GM10847 (cell line): ENCODE results near the gene SLC44A1.

Experiments
- POLR2A ChIP-seq: IDR thresholded peaks from 2 replicates; pipeline ENCODE4 v1.6.1; 2011; ENCODE audit not compliant: insufficient read length; ENCODE audit errors: extremely low read depth

SLC44A1 gene

GRCh38 chr9:105255421-105255820 lies 11.0 kb downstream of the SLC44A1 start:
- no peak for TF ChIP-seq POLR2A

GRCh38 chr9:105257809-105258208 lies 13.4 kb downstream of the SLC44A1 start:
- TF ChIP-seq POLR2A = no peak

- TF ChIP-seq POLR2A = no peak
Measured at GRCh38 chr9:105258225-105258737, 13.8 kb downstream of the SLC44A1 start.

- no peak for TF ChIP-seq POLR2A
Measured at GRCh38 chr9:105259274-105259673, 14.8 kb downstream of the SLC44A1 start.

GRCh38 chr9:105259731-105260612 lies 15.5 kb downstream of the SLC44A1 start:
- TF ChIP-seq POLR2A = no peak

- no peak for TF ChIP-seq POLR2A
Measured at GRCh38 chr9:105262497-105262896, 18.0 kb downstream of the SLC44A1 start.

GRCh38 chr9:105264380-105264779 lies 19.9 kb downstream of the SLC44A1 start:
- TF ChIP-seq POLR2A = no peak

- no peak for TF ChIP-seq POLR2A
Measured at GRCh38 chr9:105269593-105269992, 25.1 kb downstream of the SLC44A1 start.

GRCh38 chr9:105270711-105271110 lies 26.3 kb downstream of the SLC44A1 start:
- TF ChIP-seq POLR2A = no peak

- TF ChIP-seq POLR2A = no peak
Measured at GRCh38 chr9:105273731-105274130, 29.3 kb downstream of the SLC44A1 start.

- no peak for TF ChIP-seq POLR2A
Measured at GRCh38 chr9:105275111-105275510, 30.7 kb downstream of the SLC44A1 start.

- TF ChIP-seq POLR2A = no peak
Measured at GRCh38 chr9:105275938-105276337, 31.5 kb downstream of the SLC44A1 start.

- TF ChIP-seq POLR2A = no peak
Measured at GRCh38 chr9:105278751-105279150, 34.3 kb downstream of the SLC44A1 start.

- no peak for TF ChIP-seq POLR2A
Measured at GRCh38 chr9:105280691-105281090, 36.2 kb downstream of the SLC44A1 start.

- no peak for TF ChIP-seq POLR2A
Measured at GRCh38 chr9:105281272-105281671, 36.8 kb downstream of the SLC44A1 start.

GRCh38 chr9:105281926-105282325 lies 37.5 kb downstream of the SLC44A1 start:
- no peak for TF ChIP-seq POLR2A
